ENCODE data around the gene RANBP1. TPM values are rescaled to one million over a fixed set of nuclear protein-coding genes. Genes with fewer than 3 reads are reported as not detected.

The RANBP1 gene
- total and polyA plus RNA-seq, 9 of the 15 experiments (the other 6 are each of a cell fraction or from before 2014, with no cell fraction given): 162 to 2,891 (median 1,289) TPM

DNA sequence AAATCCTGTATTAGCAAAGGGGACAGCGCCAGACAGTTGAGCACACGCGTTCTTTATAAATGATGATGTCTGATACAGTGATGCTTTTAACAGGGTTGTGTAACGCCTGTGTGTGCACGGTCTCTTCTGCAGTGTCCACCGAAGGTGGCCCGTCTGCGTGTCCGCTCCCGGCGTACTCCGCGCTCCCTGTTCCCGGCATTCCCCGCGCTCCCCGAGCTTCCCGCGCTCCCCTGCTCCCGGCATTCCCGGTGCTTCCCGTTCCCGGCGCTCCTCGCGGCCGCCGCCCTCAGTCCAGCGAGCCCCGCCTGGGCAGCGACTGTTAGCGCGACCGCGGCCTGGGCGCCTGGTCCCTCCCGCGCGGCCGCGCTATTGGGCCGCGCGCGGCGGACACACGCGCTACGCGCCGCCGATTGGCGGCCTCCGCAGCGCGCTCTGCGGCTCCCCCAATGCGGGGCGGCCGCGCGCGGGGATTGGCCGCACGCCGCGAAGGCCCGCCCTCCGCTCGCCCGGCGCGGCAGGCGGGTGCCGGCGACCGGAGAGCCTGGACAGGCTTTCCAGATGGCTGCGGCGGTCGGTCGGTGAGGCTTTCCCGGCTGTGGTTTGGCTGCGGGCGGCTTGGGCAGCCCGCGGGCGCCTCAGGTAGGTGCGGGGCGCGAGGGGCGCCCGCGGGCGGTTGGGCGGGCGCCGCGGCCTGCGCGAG lies 36.0 kb upstream of the RANBP1 start, which contains the start of gene DGCR8 (continued):
- TF ChIP-seq, protein P1, sequence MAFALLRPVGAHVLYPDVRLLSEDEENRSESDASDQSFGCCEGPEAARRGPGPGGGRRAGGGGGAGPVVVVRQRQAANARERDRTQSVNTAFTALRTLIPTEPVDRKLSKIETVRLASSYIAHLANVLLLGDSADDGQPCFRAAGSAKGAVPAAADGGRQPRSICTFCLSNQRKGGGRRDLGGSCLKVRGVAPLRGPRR (CRISPR knock-in tag; IDR thresholded peaks at IDR 0.05): no peak; the same call in 1 of the 2 replicates
- TF ChIP-seq RFX1 (IDR thresholded peaks at IDR 0.05) (no peak), TAF15 (IDR thresholded peaks at IDR 0.05; ENCODE audit: low read depth, low read length) (no peak), HLTF (IDR thresholded peaks at IDR 0.05) (no peak), KDM4B (IDR thresholded peaks at IDR 0.05; ENCODE audit: borderline replicate concordance in 2 of 2, low read depth in 1 of 2) (no peak), ATF1 (CRISPR knock-in tag; IDR thresholded peaks at IDR 0.05) (no peak), ATF1 (tag; IDR thresholded peaks at IDR 0.05) (peak; percentile 95), ZNF239 (CRISPR knock-in tag; IDR thresholded peaks at IDR 0.05) (peak; percentile 72), ZNF79 (CRISPR knock-in tag; IDR thresholded peaks at IDR 0.05; ENCODE audit: low read depth) (0 out of 2 replicates have a peak, but pooled peaks have one; percentile 53), PCBP1 (IDR thresholded peaks at IDR 0.05; ENCODE audit: low read depth, low read length, poor library complexity, severe bottlenecking) (no peak), ZEB2 (IDR thresholded peaks at IDR 0.05) (no peak), MAFF (IDR thresholded peaks at IDR 0.05; ENCODE audit: low read length) (no peak; the same call in 1 of the 2 replicates), TAF9B (IDR thresholded peaks at IDR 0.05; ENCODE audit: partially characterized antibody) (no peak), ARNT (IDR thresholded peaks at IDR 0.05) (no peak)
- TF ChIP-seq, protein P2, sequence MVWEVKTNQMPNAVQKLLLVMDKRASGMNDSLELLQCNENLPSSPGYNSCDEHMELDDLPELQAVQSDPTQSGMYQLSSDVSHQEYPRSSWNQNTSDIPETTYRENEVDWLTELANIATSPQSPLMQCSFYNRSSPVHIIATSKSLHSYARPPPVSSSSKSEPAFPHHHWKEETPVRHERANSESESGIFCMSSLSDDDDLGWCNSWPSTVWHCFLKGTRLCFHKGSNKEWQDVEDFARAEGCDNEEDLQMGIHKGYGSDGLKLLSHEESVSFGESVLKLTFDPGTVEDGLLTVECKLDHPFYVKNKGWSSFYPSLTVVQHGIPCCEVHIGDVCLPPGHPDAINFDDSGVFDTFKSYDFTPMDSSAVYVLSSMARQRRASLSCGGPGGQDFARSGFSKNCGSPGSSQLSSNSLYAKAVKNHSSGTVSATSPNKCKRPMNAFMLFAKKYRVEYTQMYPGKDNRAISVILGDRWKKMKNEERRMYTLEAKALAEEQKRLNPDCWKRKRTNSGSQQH (CRISPR knock-in tag; IDR thresholded peaks at IDR 0.05): no peak
- TF ChIP-seq, protein P3, sequence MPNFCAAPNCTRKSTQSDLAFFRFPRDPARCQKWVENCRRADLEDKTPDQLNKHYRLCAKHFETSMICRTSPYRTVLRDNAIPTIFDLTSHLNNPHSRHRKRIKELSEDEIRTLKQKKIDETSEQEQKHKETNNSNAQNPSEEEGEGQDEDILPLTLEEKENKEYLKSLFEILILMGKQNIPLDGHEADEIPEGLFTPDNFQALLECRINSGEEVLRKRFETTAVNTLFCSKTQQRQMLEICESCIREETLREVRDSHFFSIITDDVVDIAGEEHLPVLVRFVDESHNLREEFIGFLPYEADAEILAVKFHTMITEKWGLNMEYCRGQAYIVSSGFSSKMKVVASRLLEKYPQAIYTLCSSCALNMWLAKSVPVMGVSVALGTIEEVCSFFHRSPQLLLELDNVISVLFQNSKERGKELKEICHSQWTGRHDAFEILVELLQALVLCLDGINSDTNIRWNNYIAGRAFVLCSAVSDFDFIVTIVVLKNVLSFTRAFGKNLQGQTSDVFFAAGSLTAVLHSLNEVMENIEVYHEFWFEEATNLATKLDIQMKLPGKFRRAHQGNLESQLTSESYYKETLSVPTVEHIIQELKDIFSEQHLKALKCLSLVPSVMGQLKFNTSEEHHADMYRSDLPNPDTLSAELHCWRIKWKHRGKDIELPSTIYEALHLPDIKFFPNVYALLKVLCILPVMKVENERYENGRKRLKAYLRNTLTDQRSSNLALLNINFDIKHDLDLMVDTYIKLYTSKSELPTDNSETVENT (CRISPR knock-in tag; IDR thresholded peaks at IDR 0.05): peak; percentile 95
- TF ChIP-seq, protein P4, sequence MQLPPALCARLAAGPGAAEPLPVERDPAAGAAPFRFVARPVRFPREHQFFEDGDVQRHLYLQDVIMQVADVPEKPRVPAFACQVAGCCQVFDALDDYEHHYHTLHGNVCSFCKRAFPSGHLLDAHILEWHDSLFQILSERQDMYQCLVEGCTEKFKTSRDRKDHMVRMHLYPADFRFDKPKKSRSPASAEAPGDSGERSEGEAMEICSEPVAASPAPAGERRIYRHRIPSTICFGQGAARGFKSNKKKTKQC (CRISPR knock-in tag; IDR thresholded peaks at IDR 0.05): no peak
- TF ChIP-seq, protein P5, sequence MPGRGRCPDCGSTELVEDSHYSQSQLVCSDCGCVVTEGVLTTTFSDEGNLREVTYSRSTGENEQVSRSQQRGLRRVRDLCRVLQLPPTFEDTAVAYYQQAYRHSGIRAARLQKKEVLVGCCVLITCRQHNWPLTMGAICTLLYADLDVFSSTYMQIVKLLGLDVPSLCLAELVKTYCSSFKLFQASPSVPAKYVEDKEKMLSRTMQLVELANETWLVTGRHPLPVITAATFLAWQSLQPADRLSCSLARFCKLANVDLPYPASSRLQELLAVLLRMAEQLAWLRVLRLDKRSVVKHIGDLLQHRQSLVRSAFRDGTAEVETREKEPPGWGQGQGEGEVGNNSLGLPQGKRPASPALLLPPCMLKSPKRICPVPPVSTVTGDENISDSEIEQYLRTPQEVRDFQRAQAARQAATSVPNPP (IDR thresholded peaks at IDR 0.05; ENCODE audit: borderline replicate concordance, insufficient read depth, insufficient read length): no peak

All from K562 (cell line).